RWPE2 (cell line): Measurements from ENCODE around the gene C21orf58.

Source experiments
- ATAC-seq: fragments of 200-7000 bp; cut with Tn5 transposase; 3 replicates; pipeline ENCODE4 v1.9.1; 2021; ENCODE audit warnings: low read depth
- DNase-seq: peaks from one replicate; pipeline ENCODE4 v3.0.0-alpha.2; 2020; ENCODE audit warnings: low spot score
- H3K27ac ChIP-seq: fragments of 450-650 bp; 2 replicates; pipeline ENCODE4 v1.5.1; 2017; ENCODE audit warnings: mild to moderate bottlenecking; ENCODE audit not compliant: poor library complexity, severe bottlenecking
- H3K27me3 ChIP-seq: fragments of 250-450 bp; sonication (Bioruptor Pico); 2 replicates; pipeline ENCODE4 v1.5.1; 2021; ENCODE audit warnings: mild to moderate bottlenecking, moderate library complexity; ENCODE audit not compliant: insufficient read depth, poor library complexity, severe bottlenecking
- H3K36me3 ChIP-seq: fragments of 250-450 bp; sonication (Bioruptor Pico); 2 replicates; pipeline ENCODE4 v1.5.1; 2020; ENCODE audit warnings: low read depth, mild to moderate bottlenecking, moderate library complexity
- H3K4me1 ChIP-seq: fragments of 250-450 bp; sonication (Bioruptor Pico); 2 replicates; pipeline ENCODE4 v1.5.1; 2021; ENCODE audit warnings: mild to moderate bottlenecking, moderate library complexity; ENCODE audit not compliant: insufficient read depth, poor library complexity, severe bottlenecking
- H3K4me3 ChIP-seq: fragments of 250-450 bp; sonication (Bioruptor Pico); 2 replicates; pipeline ENCODE4 v1.5.1; 2021; ENCODE audit warnings: mild to moderate bottlenecking, moderate library complexity; ENCODE audit not compliant: severe bottlenecking
- H3K9me3 ChIP-seq: fragments of 250-450 bp; sonication (Bioruptor Pico); 2 replicates; pipeline ENCODE4 v1.5.1; 2021; ENCODE audit warnings: mild to moderate bottlenecking, moderate library complexity; ENCODE audit not compliant: severe bottlenecking
- CTCF ChIP-seq: fragments of 450-650 bp; IDR thresholded peaks from one replicate; pipeline ENCODE4 v1.5.1; 2017; ENCODE audit warnings: mild to moderate bottlenecking, moderate library complexity; ENCODE audit not compliant: poor library complexity, severe bottlenecking

C21orf58 gene

GRCh38 chr21:46349134-46349760, 25.6 kb upstream of the C21orf58 start:
- Histone ChIP-seq H3K4me1 (no peaks in the 10 kb centered on the region), H3K27ac (no peak overlapping the region), H3K36me3 (peaks cover 91% of the 10 kb centered on the region), H3K9me3 (no peaks in the 10 kb centered on the region), H3K27me3 (no peaks in the 10 kb centered on the region), H3K4me3 (no peak overlapping the region)
- DNase-seq = no peak
- ATAC-seq = no peak
- TF ChIP-seq CTCF = no peak

GRCh38 chr21:46347791-46348381, 24.2 kb upstream of the C21orf58 start:
- no peaks in the 10 kb centered on the region for H3K27me3 ChIP-seq
- H3K36me3 ChIP-seq = peaks cover 78% of the 10 kb centered on the region
- no peak overlapping the region for H3K27ac ChIP-seq
- no peak for TF ChIP-seq CTCF
- H3K4me3 ChIP-seq = no peak overlapping the region
- ATAC-seq (no peak), DNase-seq (no peak)
- no peaks in the 10 kb centered on the region for H3K9me3 ChIP-seq
- no peaks in the 10 kb centered on the region for H3K4me1 ChIP-seq

- Histone ChIP-seq H3K4me3 (no peak overlapping the region), H3K36me3 (peaks cover 70% of the 10 kb centered on the region), H3K27ac (no peak overlapping the region), H3K4me1 (no peaks in the 10 kb centered on the region), H3K27me3 (no peaks in the 10 kb centered on the region), H3K9me3 (no peaks in the 10 kb centered on the region)
- ATAC-seq (no peak), DNase-seq (no peak)
- TF ChIP-seq CTCF = no peak
These were observed 23.5 kb upstream of the C21orf58 start for GRCh38 chr21:46347203-46347550.

GRCh38 chr21:46346296-46347202, 22.9 kb upstream of the C21orf58 start:
- DNase-seq = no peak
- Histone ChIP-seq H3K9me3 (no peaks in the 10 kb centered on the region), H3K27me3 (no peaks in the 10 kb centered on the region), H3K27ac (no peak overlapping the region), H3K4me3 (no peak overlapping the region), H3K4me1 (no peaks in the 10 kb centered on the region), H3K36me3 (peaks cover 65% of the 10 kb centered on the region)
- no peak for TF ChIP-seq CTCF
- ATAC-seq = no peak
